Small intestine (tissue), 7 donors: ENCODE results near the gene LARGE1. TPM values are rescaled to one million over a fixed set of nuclear protein-coding genes. Genes with fewer than 3 reads are reported as not detected.

ENCODE experiments used
- DNase-seq, 2 donors: peaks; one replicate each; pipeline versions ENCODE4 v3.0.0 to v3.0.0-alpha.2; 2013
- FAIRE-seq: peaks from 2 replicates; lab custom pipeline; 2012; peaks lifted over from hg19 to GRCh38; lab: Jason Lieb, UNC
- H3K27ac ChIP-seq, 3 donors: one replicate each; pipeline ENCODE4 v1.5.1; 2013; ENCODE audit warnings: low read length in 2 of 3, mild to moderate bottlenecking in 2 of 3, control low read depth in 1 of 3, inconsistent platforms in 1 of 3, low read depth in 1 of 3, moderate library complexity in 1 of 3
- H3K27me3 ChIP-seq, 3 donors: one replicate each; pipeline ENCODE4 v1.6.1; 2013; ENCODE audit warnings: low read length in 3 of 3, inconsistent platforms in 1 of 3; ENCODE audit not compliant: control insufficient read depth in 3 of 3, insufficient read depth in 3 of 3
- H3K36me3 ChIP-seq, 3 donors: one replicate each; pipeline ENCODE4 v1.6.1; 2013; ENCODE audit warnings: low read length in 3 of 3, inconsistent platforms in 1 of 3, low read depth in 1 of 3, mild to moderate bottlenecking in 1 of 3, moderate library complexity in 1 of 3; ENCODE audit not compliant: control insufficient read depth in 3 of 3, insufficient read depth in 2 of 3
- H3K4me1 ChIP-seq, 3 donors: one replicate each; pipeline ENCODE4 v1.6.1; 2013; ENCODE audit warnings: low read length in 2 of 3, inconsistent platforms in 1 of 3, low read depth in 1 of 3, mild to moderate bottlenecking in 1 of 3, moderate library complexity in 1 of 3; ENCODE audit not compliant: control insufficient read depth in 3 of 3, insufficient read depth in 2 of 3
- H3K4me3 ChIP-seq, 3 donors: one replicate each; pipeline ENCODE4 v1.5.1; 2013; ENCODE audit warnings: low read length in 3 of 3, control low read depth in 1 of 3, inconsistent platforms in 1 of 3, low read depth in 1 of 3, mild to moderate bottlenecking in 1 of 3, moderate library complexity in 1 of 3
- H3K9me3 ChIP-seq, 2 donors: one replicate each; pipeline ENCODE4 v1.6.1; 2013; ENCODE audit warnings: low read depth in 1 of 2, low read length in 1 of 2; ENCODE audit not compliant: control insufficient read depth in 2 of 2, insufficient read depth in 1 of 2
- WGBS, 3 donors: extraction: QIAGEN DNeasy Blood & Tissue Kit; methylation state at CpG; one replicate each; pipeline ENCODE4 v1.1.7; 2013; 5-methylcytosine and 5-hydroxymethylcytosine counted together
- polyA plus RNA-seq, 4 donors: library from polyadenylated mRNA; stranded (reverse) in 3 of 4; unstranded in 1 of 4; fragments of 200-250 nt in 3 of 4; fragments of 120-200 nt in 1 of 4; gene quantifications; one replicate each; pipeline versions ENCODE4 v1.2.1 to v1.2.3, GENCODE V29; 2013
- donor health status: healthy with polysubstance abuse.
- donor health status: control.
- donor health status: control.
- donor health status: Bipolar disorder and iron deficiency.
- donor health status: healthy.

LARGE1 gene
- polyA plus RNA-seq, 4 donors, result 5.1 to 18.8 (median 8.0) TPM

GRCh38 chr22:33352768-33353167 is 567.5 kb downstream of the LARGE1 start:
- FAIRE-seq, result no peak
- DNase-seq, result no peak
- peaks cover 0 to 4% (median 0%) of the 10 kb centered on the region in 3 donors for H3K36me3 ChIP-seq
- peaks cover 0 to 2% of the 10 kb centered on the region in 2 donors for H3K9me3 ChIP-seq
- no peaks in the 10 kb centered on the region for H3K4me1 ChIP-seq
- no peak overlapping the region for H3K27ac ChIP-seq
- no peaks in the 10 kb centered on the region for H3K27me3 ChIP-seq
- H3K4me3 ChIP-seq, result no peak overlapping the region
- WGBS, 3 donors, result 87 to 96% (median 91%) methylated on average over 1 of the region's 1 CpG

GRCh38 chr22:33350961-33351360 is 569.3 kb downstream of the LARGE1 start:
- FAIRE-seq, result no peak
- 90 to 96% (median 93%) methylated on average over 2 of the region's 2 CpGs for WGBS, 3 donors

GRCh38 chr22:33350491-33350890 is 569.8 kb downstream of the LARGE1 start:
- Histone ChIP-seq H3K4me3 (no peak overlapping the region), H3K4me1 (no peaks in the 10 kb centered on the region), H3K36me3 (peaks cover 0 to 4% (median 0%) of the 10 kb centered on the region in 3 donors), H3K27ac (no peak overlapping the region), H3K27me3 (no peaks in the 10 kb centered on the region), H3K9me3 (peaks cover 0 to 2% of the 10 kb centered on the region in 2 donors)
- no peak for DNase-seq
- FAIRE-seq, result no peak
- WGBS, 3 donors, result 93 to 97% (median 94%) methylated on average over 8 of the region's 8 CpGs

More at GRCh38 chr22:33350961-33351360, 569.3 kb downstream of the LARGE1 start:
- Histone ChIP-seq H3K36me3 (peaks cover 0 to 4% (median 0%) of the 10 kb centered on the region in 3 donors), H3K9me3 (peaks cover 0 to 2% of the 10 kb centered on the region in 2 donors), H3K27me3 (no peaks in the 10 kb centered on the region), H3K4me1 (no peaks in the 10 kb centered on the region), H3K27ac (no peak overlapping the region), H3K4me3 (no peak overlapping the region)
- DNase-seq, result no peak

DNA sequence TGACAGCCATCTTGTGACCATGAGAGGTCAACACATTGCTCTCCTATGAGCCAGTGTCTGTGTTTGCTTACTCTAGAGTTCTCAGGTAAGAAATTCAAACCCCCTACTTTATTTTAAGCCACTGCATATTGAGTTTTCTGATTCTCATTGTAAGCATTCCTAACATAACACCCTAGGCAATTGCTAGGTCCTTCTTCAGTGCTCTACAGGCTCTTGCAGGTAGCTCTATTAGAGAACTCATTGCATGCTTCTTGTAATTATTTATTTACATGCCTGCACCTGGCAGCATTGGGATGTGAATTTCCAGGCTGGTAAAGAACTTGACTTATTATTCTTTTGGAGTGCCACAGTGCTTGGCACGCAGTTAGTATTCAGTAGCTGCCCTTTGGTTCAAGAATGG is 573.3 kb downstream of the LARGE1 start:
- FAIRE-seq (no peak), DNase-seq (no peak)
- Histone ChIP-seq H3K4me1 (no peaks in the 10 kb centered on the region), H3K27me3 (no peaks in the 10 kb centered on the region), H3K9me3 (peaks cover 0 to 2% of the 10 kb centered on the region in 2 donors), H3K4me3 (no peak overlapping the region), H3K27ac (no peak overlapping the region), H3K36me3 (peaks cover 0 to 4% (median 0%) of the 10 kb centered on the region in 3 donors)
- 94 to 100% (median 95%) methylated on average over 1 of the region's 1 CpG for WGBS, 3 donors

GRCh38 chr22:33341611-33342010 is 578.7 kb downstream of the LARGE1 start:
- Histone ChIP-seq H3K9me3 (peaks cover 0 to under 1% of the 10 kb centered on the region in 2 donors), H3K27ac (no peak overlapping the region), H3K27me3 (no peaks in the 10 kb centered on the region), H3K36me3 (peaks cover 0 to 5% (median 0%) of the 10 kb centered on the region in 3 donors), H3K4me1 (no peaks in the 10 kb centered on the region), H3K4me3 (no peak overlapping the region)
- DNase-seq, result no peak
- FAIRE-seq, result no peak
- WGBS, 3 donors, result 82 to 94% (median 84%) methylated on average over 8 of the region's 8 CpGs

DNA sequence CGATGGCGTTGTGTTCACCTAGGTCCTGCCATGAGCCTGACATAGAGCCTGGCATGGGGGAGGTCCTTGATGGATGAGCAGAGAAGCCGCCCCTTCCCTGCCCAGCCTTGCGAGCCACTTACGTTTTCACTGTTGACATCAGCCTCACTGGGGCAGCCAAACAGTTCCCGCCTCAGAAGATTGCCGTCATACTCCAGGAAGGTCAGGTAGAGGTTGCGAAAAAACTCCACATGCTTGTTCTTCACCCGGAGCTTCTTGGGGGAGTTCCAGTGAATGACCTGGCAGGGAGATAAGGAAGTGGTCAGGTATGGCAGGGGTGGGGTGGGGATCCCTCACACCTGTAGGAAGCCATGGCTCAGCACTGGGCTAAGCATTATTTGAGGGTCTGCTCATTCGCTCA is 582.8 kb downstream of the LARGE1 start:
- Histone ChIP-seq H3K9me3 (peaks cover 0 to 9% of the 10 kb centered on the region in 2 donors), H3K27me3 (no peaks in the 10 kb centered on the region), H3K4me3 (no peak overlapping the region), H3K36me3 (peaks cover 0 to 10% (median 0%) of the 10 kb centered on the region in 3 donors), H3K27ac (no peak overlapping the region), H3K4me1 (no peaks in the 10 kb centered on the region)
- DNase-seq, result no peak
- FAIRE-seq, result no peak
- WGBS, 3 donors, result 83 to 88% (median 85%) methylated on average over 10 of the region's 10 CpGs

DNA sequence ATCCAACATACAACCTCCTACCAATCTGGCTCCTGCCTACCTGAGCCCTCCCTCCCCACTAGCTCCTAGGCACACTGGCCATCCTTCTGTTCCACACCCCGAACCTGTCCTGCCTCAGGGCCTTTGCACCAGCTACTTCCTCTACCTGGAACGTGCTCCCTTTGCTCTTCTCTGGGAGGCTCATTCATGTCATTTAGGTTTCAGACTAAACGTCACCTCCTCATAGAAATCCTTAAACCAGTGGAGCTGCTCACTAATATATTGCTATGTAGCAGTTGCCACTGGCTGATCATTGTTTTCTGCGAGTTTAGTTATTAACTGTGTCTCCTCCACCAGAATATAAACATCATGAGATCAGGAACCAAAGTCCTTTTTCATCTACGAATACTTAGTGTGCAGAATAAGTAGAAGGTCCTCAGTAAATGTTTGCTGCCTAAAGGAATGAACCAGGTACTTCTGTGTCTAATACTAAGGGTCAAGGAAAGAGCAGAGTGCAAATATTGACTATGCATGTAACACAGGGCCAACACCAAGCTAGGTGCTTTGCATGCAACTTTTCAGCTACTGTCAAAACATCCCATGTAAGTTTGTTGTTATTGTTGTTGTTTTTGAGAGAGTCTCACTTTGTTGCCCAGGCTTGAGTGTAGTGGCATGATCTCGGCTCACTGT is 584.5 kb downstream of the LARGE1 start:
- Histone ChIP-seq H3K36me3 (peaks cover 0 to 10% (median 0%) of the 10 kb centered on the region in 3 donors), H3K27ac (peak overlapping the region in 1 of 3 donors; percentile 50), H3K9me3 (peaks cover 0 to 9% of the 10 kb centered on the region in 2 donors), H3K27me3 (no peaks in the 10 kb centered on the region), H3K4me3 (no peak overlapping the region), H3K4me1 (no peaks in the 10 kb centered on the region)
- WGBS, 3 donors, result 70 to 81% (median 71%) methylated on average over 6 of the region's 6 CpGs
- no peak for FAIRE-seq
- peak; percentile 10 to 60 for DNase-seq

GRCh38 chr22:33332538-33332937 is 587.7 kb downstream of the LARGE1 start:
- H3K27ac ChIP-seq, result no peak overlapping the region
- H3K27me3 ChIP-seq, result no peaks in the 10 kb centered on the region
- no peak overlapping the region for H3K4me3 ChIP-seq
- H3K4me1 ChIP-seq, result peaks cover 0 to 2% (median 0%) of the 10 kb centered on the region in 3 donors
- DNase-seq, result peak; percentile 30 to 39
- peaks cover 0 to 9% of the 10 kb centered on the region in 2 donors for H3K9me3 ChIP-seq
- H3K36me3 ChIP-seq, result peaks cover 0 to 10% (median 0%) of the 10 kb centered on the region in 3 donors
- WGBS, 3 donors, result 12 to 42% (median 38%) methylated on average over 3 of the region's 3 CpGs
- no peak for FAIRE-seq
